ENCODE data around the gene MRPL1. TPM values are rescaled to one million over a fixed set of nuclear protein-coding genes. Genes with fewer than 3 reads are reported as not detected.
A peak's percentile ranks its signal among the peaks of the same experiment; 100 is the strongest.

The MRPL1 gene
- total RNA-seq, 1 donor from 2014 or later, result 26.1 TPM

DNA sequence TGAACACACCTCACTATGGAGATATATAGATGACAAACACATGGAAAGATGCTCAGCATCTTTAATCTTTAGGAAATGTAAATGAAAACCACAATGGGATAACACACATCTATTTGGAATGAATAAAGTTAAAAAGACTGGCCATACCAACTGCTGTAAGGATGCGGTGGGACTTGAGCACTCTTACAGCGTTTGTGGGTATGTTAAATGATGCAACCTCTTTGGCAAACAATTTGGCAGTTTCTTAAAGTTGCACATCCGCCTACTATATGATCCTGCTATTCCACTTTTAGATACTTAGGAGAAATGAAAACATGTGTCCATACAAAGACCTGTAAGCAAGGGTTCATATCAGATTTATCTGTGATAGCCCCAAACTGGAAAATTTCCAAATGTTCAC, 50.7 kb downstream of the MRPL1 start:
- H3K4me1 Mint-ChIP-seq (ENCODE audit: low read depth), result peaks cover under 1% of the 10 kb centered on the region
- DNase-seq (ENCODE audit: low spot score), result no peak
- H3K27ac Mint-ChIP-seq (ENCODE audit: unreplicated experiment), result no peak overlapping the region
- peaks cover 5% of the 10 kb centered on the region for H3K36me3 Mint-ChIP-seq (ENCODE audit: low read depth)
- H3K4me3 Mint-ChIP-seq (ENCODE audit: unreplicated experiment), result no peak overlapping the region
- no peaks in the 10 kb centered on the region for H3K27me3 Mint-ChIP-seq (ENCODE audit: low read depth)
- H3K9me3 Mint-ChIP-seq (ENCODE audit: low read depth), result peaks cover 15% of the 10 kb centered on the region
- TF ChIP-seq, protein P1, sequence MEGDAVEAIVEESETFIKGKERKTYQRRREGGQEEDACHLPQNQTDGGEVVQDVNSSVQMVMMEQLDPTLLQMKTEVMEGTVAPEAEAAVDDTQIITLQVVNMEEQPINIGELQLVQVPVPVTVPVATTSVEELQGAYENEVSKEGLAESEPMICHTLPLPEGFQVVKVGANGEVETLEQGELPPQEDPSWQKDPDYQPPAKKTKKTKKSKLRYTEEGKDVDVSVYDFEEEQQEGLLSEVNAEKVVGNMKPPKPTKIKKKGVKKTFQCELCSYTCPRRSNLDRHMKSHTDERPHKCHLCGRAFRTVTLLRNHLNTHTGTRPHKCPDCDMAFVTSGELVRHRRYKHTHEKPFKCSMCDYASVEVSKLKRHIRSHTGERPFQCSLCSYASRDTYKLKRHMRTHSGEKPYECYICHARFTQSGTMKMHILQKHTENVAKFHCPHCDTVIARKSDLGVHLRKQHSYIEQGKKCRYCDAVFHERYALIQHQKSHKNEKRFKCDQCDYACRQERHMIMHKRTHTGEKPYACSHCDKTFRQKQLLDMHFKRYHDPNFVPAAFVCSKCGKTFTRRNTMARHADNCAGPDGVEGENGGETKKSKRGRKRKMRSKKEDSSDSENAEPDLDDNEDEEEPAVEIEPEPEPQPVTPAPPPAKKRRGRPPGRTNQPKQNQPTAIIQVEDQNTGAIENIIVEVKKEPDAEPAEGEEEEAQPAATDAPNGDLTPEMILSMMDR (IDR thresholded peaks at IDR 0.05), result no peak

DNA sequence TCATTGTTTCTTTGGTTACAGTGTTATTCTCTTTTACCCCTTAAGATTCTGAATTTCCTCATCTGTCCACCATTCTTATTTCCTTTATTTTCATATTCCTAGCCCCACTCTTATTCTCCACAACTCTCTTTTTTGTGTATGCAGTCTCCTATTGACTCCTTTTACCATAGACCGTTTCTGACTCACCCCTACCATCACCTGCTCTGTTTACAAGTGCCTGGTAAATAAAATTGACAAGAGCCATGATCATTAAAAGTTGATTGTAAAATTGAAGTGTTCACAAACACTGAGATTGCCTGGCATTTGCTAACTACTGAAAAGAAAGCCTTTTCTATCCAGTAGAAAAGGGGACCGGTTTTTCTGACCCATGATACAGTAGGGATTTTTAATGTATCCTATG, 54.4 kb downstream of the MRPL1 start:
- H3K27me3 Mint-ChIP-seq (ENCODE audit: low read depth), result no peaks in the 10 kb centered on the region
- TF ChIP-seq, protein P1 (IDR thresholded peaks at IDR 0.05), result no peak
- peaks cover 5% of the 10 kb centered on the region for H3K9me3 Mint-ChIP-seq (ENCODE audit: low read depth)
- no peak overlapping the region for H3K4me3 Mint-ChIP-seq (ENCODE audit: unreplicated experiment)
- H3K27ac Mint-ChIP-seq (ENCODE audit: unreplicated experiment), result no peak overlapping the region
- peaks cover under 1% of the 10 kb centered on the region for H3K36me3 Mint-ChIP-seq (ENCODE audit: low read depth)
- H3K4me1 Mint-ChIP-seq (ENCODE audit: low read depth), result peaks cover 26% of the 10 kb centered on the region
- DNase-seq (ENCODE audit: low spot score), result no peak

DNA sequence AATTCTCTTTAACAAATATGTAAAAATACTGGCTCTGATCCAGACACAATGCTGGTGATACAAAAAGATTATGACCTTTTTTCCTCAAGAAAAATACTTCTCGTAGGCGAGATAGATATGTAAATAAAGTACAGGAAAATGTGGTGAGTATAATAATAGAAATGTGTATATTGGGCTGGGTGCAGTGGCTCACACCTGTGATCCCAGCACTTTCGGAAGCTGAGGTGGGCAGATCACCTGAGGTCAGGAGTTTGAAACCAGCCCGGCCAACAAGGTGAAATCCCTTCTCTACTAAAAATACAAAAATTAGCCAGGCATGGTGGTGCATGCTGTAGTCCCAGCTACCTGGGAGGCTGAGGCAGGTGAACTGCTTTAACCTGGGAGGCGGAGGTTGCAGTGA, 55.0 kb downstream of the MRPL1 start:
- Mint-ChIP-seq H3K4me1 (ENCODE audit: low read depth) (peaks cover 30% of the 10 kb centered on the region), H3K9me3 (ENCODE audit: low read depth) (peaks cover 3% of the 10 kb centered on the region), H3K36me3 (ENCODE audit: low read depth) (no peaks in the 10 kb centered on the region), H3K27ac (ENCODE audit: unreplicated experiment) (no peak overlapping the region), H3K27me3 (ENCODE audit: low read depth) (no peaks in the 10 kb centered on the region), H3K4me3 (ENCODE audit: unreplicated experiment) (no peak overlapping the region)
- no peak for DNase-seq (ENCODE audit: low spot score)
- TF ChIP-seq, protein P1 (IDR thresholded peaks at IDR 0.05), result no peak

DNA sequence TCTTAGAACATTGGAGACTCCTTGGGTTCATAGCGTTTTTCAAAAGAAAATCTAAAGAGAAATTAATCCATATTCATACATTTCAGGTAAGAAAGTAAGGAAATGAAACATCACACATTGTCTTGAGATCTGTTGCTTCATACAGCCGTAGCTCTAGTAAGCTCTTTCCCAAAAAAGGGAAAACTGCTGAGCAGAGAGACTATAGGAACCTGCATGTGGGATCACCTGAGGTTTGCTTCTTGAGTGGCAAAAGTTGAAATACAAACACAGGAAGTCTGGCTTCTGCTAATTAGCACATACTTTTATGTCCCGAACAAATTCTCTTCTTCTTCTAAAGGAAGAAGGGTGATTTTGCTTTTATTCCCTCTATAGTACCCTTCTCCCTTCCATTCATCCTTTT, 57.7 kb downstream of the MRPL1 start:
- peaks cover 3% of the 10 kb centered on the region for H3K36me3 Mint-ChIP-seq (ENCODE audit: low read depth)
- H3K27ac Mint-ChIP-seq (ENCODE audit: unreplicated experiment), result no peak overlapping the region
- TF ChIP-seq, protein P1 (IDR thresholded peaks at IDR 0.05), result no peak
- H3K27me3 Mint-ChIP-seq (ENCODE audit: low read depth), result no peaks in the 10 kb centered on the region
- peaks cover under 1% of the 10 kb centered on the region for H3K9me3 Mint-ChIP-seq (ENCODE audit: low read depth)
- no peak overlapping the region for H3K4me3 Mint-ChIP-seq (ENCODE audit: unreplicated experiment)
- peaks cover 31% of the 10 kb centered on the region for H3K4me1 Mint-ChIP-seq (ENCODE audit: low read depth)
- DNase-seq (ENCODE audit: low spot score), result no peak

DNA sequence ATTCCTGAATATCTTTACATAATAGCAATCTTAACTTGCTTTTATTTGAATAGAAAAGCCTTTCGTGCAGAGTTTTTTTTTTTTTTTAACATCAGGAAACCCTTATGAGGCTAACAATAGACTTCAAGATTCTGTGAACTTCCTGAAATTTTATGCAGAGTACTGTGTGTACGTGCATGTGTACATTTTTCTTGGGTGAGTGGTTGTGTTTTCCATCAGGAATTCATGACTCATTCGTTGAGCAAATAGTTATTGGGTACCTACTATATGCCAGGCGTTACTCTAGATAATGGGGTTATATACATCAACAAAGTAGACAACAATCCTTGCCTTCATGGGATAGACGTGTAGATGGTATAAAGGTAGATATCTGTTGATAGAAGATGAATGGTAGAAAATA, 59.1 kb downstream of the MRPL1 start:
- peaks cover 6% of the 10 kb centered on the region for H3K9me3 Mint-ChIP-seq (ENCODE audit: low read depth)
- H3K27me3 Mint-ChIP-seq (ENCODE audit: low read depth), result no peaks in the 10 kb centered on the region
- H3K27ac Mint-ChIP-seq (ENCODE audit: unreplicated experiment), result peak overlapping the region; percentile 79
- H3K36me3 Mint-ChIP-seq (ENCODE audit: low read depth), result peaks cover 5% of the 10 kb centered on the region
- peaks cover 31% of the 10 kb centered on the region for H3K4me1 Mint-ChIP-seq (ENCODE audit: low read depth)
- no peak overlapping the region for H3K4me3 Mint-ChIP-seq (ENCODE audit: unreplicated experiment)
- DNase-seq (ENCODE audit: low spot score), result no peak
- TF ChIP-seq, protein P1 (IDR thresholded peaks at IDR 0.05), result no peak

All from chondrocyte (in vitro differentiated cells).